ENCODE measurements around the gene PALMD. TPM values are rescaled to one million over a fixed set of nuclear protein-coding genes. Genes with fewer than 3 reads are reported as not detected.

PALMD gene
- total RNA-seq (2014; rRNA removed) (8.0 and 8.2 TPM in 2 replicates), Bru-seq, nascent RNA (percentile 47 among the genes with signal in this experiment), BruChase-seq, experiment 1, labeled RNA remaining after a 6-hour chase (percentile 43 among the genes with signal in this experiment), BruChase-seq, experiment 2, labeled RNA remaining after a 2-hour chase (percentile 50 among the genes with signal in this experiment)
- long read RNA-seq, transcript PALMD-201 (8 exons, 2,510 nt), result major isoform, 8 of 14 reads
- long read RNA-seq, partial matches to known transcripts, result 6 of 14 reads
- long read RNA-seq, other reads (novel, unspliced or antisense), result 0 of 14 reads

GRCh38 chr1:99645699-99646531 lies at the start of gene PALMD:
TSS of gene PALMD (plus strand) at chr1:99646113. CDS start at chr1:99646318, 205 bp downstream.
- ChIA-PET CTCF (interaction anchor here (0.6 to 1.3 kb wide), 2 partner anchors 118 to 896 kb away, joined by 5 read pairs; no protein-coding TSS in a partner anchor), POLR2A (ENCODE audit: unreplicated experiment) (interaction anchor here (0.5 to 0.7 kb wide), 3 partner anchors 51 to 164 kb away, joined by 3 to 4 read pairs (median 3); no protein-coding TSS in a partner anchor)
- Histone ChIP-seq H3K4me2 (ENCODE audit: low read length) (peak within 1 kb of the TSS; percentile 84), H3K36me3 (ENCODE audit: low read depth, low read length) (no peaks in the 10 kb centered on the region), H3K9me2 (replicated peaks; ENCODE audit: low read length) (no peaks in the 10 kb centered on the region; the same call in 1 of the 2 replicates), H3K4me1 (ENCODE audit: insufficient read depth, low read length) (peaks cover 32% of the 10 kb centered on the region), H3K27me3 (ENCODE audit: low read length) (no peaks in the 10 kb centered on the region), H3K27ac (ENCODE audit: low read length) (peak within 1 kb of the TSS; percentile 70), H2AFZ (ENCODE audit: low read length) (peak within 1 kb of the TSS; percentile 87), H3K9me3 (ENCODE audit: low read length) (no peaks in the 10 kb centered on the region), H4K20me1 (ENCODE audit: low read length) (no peaks in the 10 kb centered on the region), H3K4me3 (ENCODE audit: low read length) (peak within 1 kb of the TSS; percentile 70), H3K9ac (ENCODE audit: low read length) (peak within 1 kb of the TSS; percentile 60), H3F3A (ENCODE audit: low read length, unreplicated experiment) (no peaks in the 10 kb centered on the region), H3K79me2 (ENCODE audit: low read length) (peaks cover 8% of the 10 kb centered on the region; the same call in 1 of the 2 replicates)
- BruUV-seq (replicated peaks), result TSS peak; percentile 72
- DNase-seq (peak; percentile 60), ATAC-seq (peak; percentile 67)
- intact Hi-C loops (cut with micrococcal nuclease), result loop anchor here (2.0 to 5.0 kb wide), 3 partner anchors 54 to 119 kb away; no protein-coding TSS in a partner anchor
- no peak for TF ChIP-seq EZH2 (IDR thresholded peaks at IDR 0.05; ENCODE audit: low read length, unreplicated experiment)
- TF ChIP-seq CTCF (conservative IDR thresholded peaks at IDR 0.05; ENCODE audit: low read depth, low read length), result no peak
- no peak for TF ChIP-seq EZH2phosphoT487 (IDR thresholded peaks at IDR 0.05; ENCODE audit: borderline replicate concordance, low read length)

- H3K9ac ChIP-seq (ENCODE audit: low read length), result no peak overlapping the region
- H3K79me2 ChIP-seq (ENCODE audit: low read length), result no peaks in the 10 kb centered on the region
- H4K20me1 ChIP-seq (ENCODE audit: low read length), result no peaks in the 10 kb centered on the region
- H3F3A ChIP-seq (ENCODE audit: low read length, unreplicated experiment), result no peaks in the 10 kb centered on the region
- peaks cover 19% of the 10 kb centered on the region for H3K4me1 ChIP-seq (ENCODE audit: insufficient read depth, low read length)
- ChIA-PET CTCF (no interaction called here), POLR2A (ENCODE audit: unreplicated experiment) (no interaction called here)
- DNase-seq, result no peak
- H3K27ac ChIP-seq (ENCODE audit: low read length), result no peak overlapping the region
- H3K9me2 ChIP-seq (replicated peaks; ENCODE audit: low read length), result no peaks in the 10 kb centered on the region
- no peaks in the 10 kb centered on the region for H3K9me3 ChIP-seq (ENCODE audit: low read length)
- no peaks in the 10 kb centered on the region for H3K36me3 ChIP-seq (ENCODE audit: low read depth, low read length)
- TF ChIP-seq CTCF (conservative IDR thresholded peaks at IDR 0.05; ENCODE audit: low read depth, low read length) (no peak), EZH2 (IDR thresholded peaks at IDR 0.05; ENCODE audit: low read length, unreplicated experiment) (no peak), EZH2phosphoT487 (IDR thresholded peaks at IDR 0.05; ENCODE audit: borderline replicate concordance, low read length) (no peak)
- intact Hi-C loops (cut with micrococcal nuclease), result no loop called here
- no peak for ATAC-seq
- no peak overlapping the region for H3K4me3 ChIP-seq (ENCODE audit: low read length)
- H3K4me2 ChIP-seq (ENCODE audit: low read length), result no peak overlapping the region
- no TSS peak for BruUV-seq (replicated peaks)
- no peaks in the 10 kb centered on the region for H3K27me3 ChIP-seq (ENCODE audit: low read length)
- no peak overlapping the region for H2AFZ ChIP-seq (ENCODE audit: low read length)
Measured at GRCh38 chr1:99598738-99599411, 47.0 kb upstream of the PALMD start.

Data from PC-3 (cell line).